Neural cell (in vitro differentiated cells): ENCODE results near the gene MTTP. TPM values are rescaled to one million over a fixed set of nuclear protein-coding genes. Genes with fewer than 3 reads are reported as not detected.

ENCODE experiments used
- H2AFZ ChIP-seq: fragments of 200-600, 300-800 bp; sonication (generic), shearing (Covaris generic); 2 replicates; pipeline ENCODE4 v1.6.0; 2014; ENCODE audit warnings: low read depth, mild to moderate bottlenecking, antibody characterized with exemption, low read length, moderate library complexity
- H3F3A ChIP-seq: fragments of 200-600 bp; shearing (Covaris generic); 2 replicates; pipeline ENCODE4 v1.6.1; 2016; ENCODE audit warnings: mild to moderate bottlenecking, moderate library complexity, mixed read lengths, antibody characterized with exemption, low read length; ENCODE audit not compliant: insufficient read depth, poor library complexity, severe bottlenecking
- H3K27ac ChIP-seq: fragments of 200-600, 300-800 bp; sonication (generic), shearing (Covaris generic); 2 replicates; pipeline ENCODE4 v1.5.1; 2014; ENCODE audit warnings: mild to moderate bottlenecking, low read length, moderate library complexity
- H3K27me3 ChIP-seq: fragments of 300-800, 200-600 bp; sonication (generic), shearing (Covaris generic); 2 replicates; pipeline ENCODE4 v1.6.0; 2014; ENCODE audit warnings: mild to moderate bottlenecking, low read depth, low read length, moderate library complexity; ENCODE audit not compliant: insufficient read depth
- H3K36me3 ChIP-seq: fragments of 300-800, 200-600 bp; sonication (generic), shearing (Covaris generic); 2 replicates; pipeline ENCODE4 v1.5.1; 2014; ENCODE audit warnings: mild to moderate bottlenecking, antibody characterized with exemption, low read length, moderate library complexity; ENCODE audit not compliant: insufficient read depth
- H3K4me2 ChIP-seq: fragments of 300-800, 200-600 bp; sonication (generic), shearing (Covaris generic); 2 replicates; pipeline ENCODE4 v1.6.0; 2014; ENCODE audit warnings: mild to moderate bottlenecking, low read length
- H3K4me3 ChIP-seq: fragments of 300-800, 200-600 bp; sonication (generic), shearing (Covaris generic); 2 replicates; pipeline ENCODE4 v1.5.1; 2014; ENCODE audit warnings: mild to moderate bottlenecking, low read length, moderate library complexity
- H3K79me2 ChIP-seq: fragments of 200-600 bp; shearing (Covaris generic); replicated peaks from 2 replicates; pipeline ENCODE4 v1.6.0; 2014; ENCODE audit warnings: mild to moderate bottlenecking, low read length, moderate library complexity; ENCODE audit not compliant: insufficient read depth
- H3K9ac ChIP-seq: fragments of 300-800, 200-600 bp; sonication (generic), shearing (Covaris generic); 2 replicates; pipeline ENCODE4 v1.6.1; 2016; ENCODE audit warnings: mild to moderate bottlenecking, low read length, mixed read lengths
- H3K9me2 ChIP-seq: fragments of 200-600 bp; shearing (Covaris generic); 2 replicates; pipeline ENCODE4 v1.6.1; 2016; ENCODE audit warnings: mild to moderate bottlenecking, low read length, mixed read lengths; ENCODE audit not compliant: insufficient read depth
- H3K9me3 ChIP-seq: fragments of 200-600, 300-800 bp; sonication (generic), shearing (Covaris generic); 2 replicates; pipeline ENCODE4 v1.6.1; 2016; ENCODE audit warnings: mild to moderate bottlenecking, mixed run types, low read length, moderate library complexity, mixed read lengths
- H4K20me1 ChIP-seq: fragments of 200-600 bp; shearing (Covaris generic); 2 replicates; pipeline ENCODE4 v1.6.1; 2016; ENCODE audit warnings: mild to moderate bottlenecking, mixed run types; ENCODE audit not compliant: insufficient read depth
- CTCF ChIP-seq: fragments of 450-650 bp; IDR thresholded peaks from 2 replicates; pipeline ENCODE4 v1.5.1; 2014; ENCODE audit warnings: antibody characterized with exemption, mild to moderate bottlenecking, moderate library complexity; ENCODE audit not compliant: poor library complexity, severe bottlenecking
- EP300 ChIP-seq: fragments of 450-650 bp; conservative IDR thresholded peaks from 2 replicates; pipeline ENCODE4 v1.6.1; 2014; ENCODE audit warnings: antibody characterized with exemption, mild to moderate bottlenecking, moderate library complexity; ENCODE audit not compliant: poor library complexity, severe bottlenecking
- EZH2 ChIP-seq: fragments of 200-600, 300-800 bp; shearing (Covaris generic), sonication (generic); IDR thresholded peaks from 2 replicates; pipeline ENCODE4 v1.6.1; 2014; ENCODE audit warnings: antibody characterized with exemption, low read length, borderline replicate concordance, mild to moderate bottlenecking; ENCODE audit not compliant: insufficient read depth, poor library complexity, severe bottlenecking
- MXI1 ChIP-seq: fragments of 450-650 bp; conservative IDR thresholded peaks from 2 replicates; pipeline ENCODE4 v1.6.1; 2014; ENCODE audit warnings: antibody characterized with exemption, mild to moderate bottlenecking; ENCODE audit not compliant: poor library complexity, severe bottlenecking
- POLR2AphosphoS5 ChIP-seq: IDR thresholded peaks from 2 replicates; pipeline ENCODE4 v1.6.1; 2012
- RAD21 ChIP-seq: fragments of 450-650 bp; conservative IDR thresholded peaks from 2 replicates; pipeline ENCODE4 v1.6.1; 2014; ENCODE audit warnings: antibody characterized with exemption, mild to moderate bottlenecking, moderate library complexity
- REST ChIP-seq: IDR thresholded peaks from 2 replicates; pipeline ENCODE4 v1.6.1; 2012; ENCODE audit warnings: borderline replicate concordance
- SMC3 ChIP-seq: fragments of 450-650 bp; conservative IDR thresholded peaks from 2 replicates; pipeline ENCODE4 v1.6.1; 2014; ENCODE audit warnings: antibody characterized with exemption, mild to moderate bottlenecking, moderate library complexity; ENCODE audit not compliant: poor library complexity
- TAF1 ChIP-seq: IDR thresholded peaks from 2 replicates; pipeline ENCODE4 v1.6.1; 2012; ENCODE audit warnings: low read depth
- polyA plus RNA-seq: library from polyadenylated mRNA; depleted of rRNA; stranded (reverse); fragments of >200 nt; gene quantifications from 2 replicates; pipeline ENCODE4 v1.2.3, GENCODE V29; 2014

MTTP gene
- polyA plus RNA-seq, 1 donor from 2014 or later: 1.2 TPM

DNA sequence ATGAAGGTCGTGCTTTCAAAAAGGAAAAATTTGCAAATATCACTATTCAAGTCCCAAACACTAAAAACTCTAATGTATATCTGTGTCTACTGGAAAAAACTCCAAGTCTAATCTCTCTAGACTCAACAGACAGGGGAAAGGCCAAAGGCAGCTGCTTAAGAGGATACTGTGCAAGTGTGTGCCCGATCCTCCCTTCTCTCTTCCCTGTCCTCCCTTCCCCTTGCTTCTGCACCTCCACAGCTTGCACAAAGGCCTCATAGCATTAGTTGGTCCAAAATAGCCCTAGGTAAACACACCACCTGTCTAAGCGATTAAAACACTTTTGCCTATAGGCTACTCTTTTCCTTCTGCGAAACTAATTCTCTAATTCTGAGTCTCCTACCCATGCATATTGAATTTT, 72.4 kb downstream of the MTTP start:
- Histone ChIP-seq H3K4me3 (no peak overlapping the region), H4K20me1 (no peaks in the 10 kb centered on the region), H3K79me2 (no peaks in the 10 kb centered on the region), H3K27me3 (no peaks in the 10 kb centered on the region), H2AFZ (no peak overlapping the region), H3K27ac (no peak overlapping the region), H3K4me2 (no peak overlapping the region), H3K9me2 (no peaks in the 10 kb centered on the region), H3K9ac (no peak overlapping the region), H3F3A (no peaks in the 10 kb centered on the region), H3K9me3 (no peaks in the 10 kb centered on the region), H3K36me3 (no peaks in the 10 kb centered on the region)
- TF ChIP-seq MXI1 (no peak), REST (no peak), POLR2AphosphoS5 (no peak), CTCF (no peak), SMC3 (no peak), EZH2 (no peak), TAF1 (no peak), RAD21 (no peak), EP300 (no peak)

GRCh38 chr4:99648321-99648720, 73.7 kb downstream of the MTTP start:
- Histone ChIP-seq H3K4me2 (no peak overlapping the region), H3K27me3 (no peaks in the 10 kb centered on the region), H3K4me3 (no peak overlapping the region), H3K27ac (no peak overlapping the region), H3K9me2 (no peaks in the 10 kb centered on the region), H3K9ac (no peak overlapping the region), H3K79me2 (no peaks in the 10 kb centered on the region), H2AFZ (no peak overlapping the region), H3K36me3 (no peaks in the 10 kb centered on the region), H4K20me1 (no peaks in the 10 kb centered on the region), H3F3A (no peaks in the 10 kb centered on the region), H3K9me3 (no peaks in the 10 kb centered on the region)
- TF ChIP-seq POLR2AphosphoS5: no peak
- TF ChIP-seq MXI1: no peak
- TF ChIP-seq EP300: no peak
- no peak for TF ChIP-seq REST
- no peak for TF ChIP-seq RAD21
- no peak for TF ChIP-seq TAF1
- no peak for TF ChIP-seq SMC3
- TF ChIP-seq EZH2: no peak
- TF ChIP-seq CTCF: no peak
